H9 (cell line): Measurements from ENCODE around the gene OTX2. TPM values are rescaled to one million over a fixed set of nuclear protein-coding genes. Genes with fewer than 3 reads are reported as not detected.

Source experiments
- DNase-seq: peaks from one replicate; pipeline ENCODE4 v3.0.0-alpha.2; 2017
- H2AFZ ChIP-seq: one replicate; pipeline ENCODE4 v1.6.1; 2013; ENCODE audit warnings: mild to moderate bottlenecking, low read length, control low read depth, moderate library complexity
- H2AK5ac ChIP-seq: 2 replicates; pipeline ENCODE4 v1.6.1; 2013; ENCODE audit warnings: low read length, control low read depth, mixed read lengths; ENCODE audit not compliant: insufficient read length
- H2BK120ac ChIP-seq: one replicate; pipeline ENCODE4 v1.6.1; 2013; ENCODE audit warnings: low read depth, mild to moderate bottlenecking, low read length, control low read depth, inconsistent platforms; ENCODE audit not compliant: poor library complexity, severe bottlenecking
- H2BK12ac ChIP-seq: 2 replicates; pipeline ENCODE4 v1.6.1; 2013; ENCODE audit warnings: low read length, control low read depth, mixed read lengths, low read depth; ENCODE audit not compliant: insufficient read length
- H2BK15ac ChIP-seq: 2 replicates; pipeline ENCODE4 v1.6.1; 2013; ENCODE audit warnings: low read depth, low read length, control low read depth
- H2BK20ac ChIP-seq: one replicate; pipeline ENCODE4 v1.6.1; 2013; ENCODE audit warnings: low read depth, mild to moderate bottlenecking, low read length, control low read depth, inconsistent platforms; ENCODE audit not compliant: poor library complexity, severe bottlenecking
- H2BK5ac ChIP-seq: 2 replicates; pipeline ENCODE4 v1.6.1; 2013; ENCODE audit warnings: low read length, control low read depth, mixed read lengths; ENCODE audit not compliant: insufficient read length
- H3K14ac ChIP-seq: 2 replicates; pipeline ENCODE4 v1.6.1; 2013; ENCODE audit warnings: low read length, control low read depth; ENCODE audit not compliant: insufficient read depth
- H3K18ac ChIP-seq: 2 replicates; pipeline ENCODE4 v1.6.1; 2013; ENCODE audit warnings: low read depth, mild to moderate bottlenecking, mixed read lengths, low read length, control low read depth; ENCODE audit not compliant: insufficient read length
- H3K23ac ChIP-seq: 2 replicates; pipeline ENCODE4 v1.6.1; 2013; ENCODE audit warnings: low read length, control low read depth, mixed read lengths, low read depth; ENCODE audit not compliant: insufficient read length
- H3K23me2 ChIP-seq: 2 replicates; pipeline ENCODE4 v1.6.1; 2013; ENCODE audit warnings: low read depth, mild to moderate bottlenecking, mixed read lengths, low read length, control low read depth; ENCODE audit not compliant: insufficient read length, poor library complexity, severe bottlenecking
- H3K27ac ChIP-seq: 2 replicates; pipeline ENCODE4 v1.5.1; 2013; ENCODE audit warnings: low read length, control low read depth, mixed read lengths, low read depth; ENCODE audit not compliant: insufficient read length
- H3K27me3 ChIP-seq: 2 replicates; pipeline ENCODE4 v1.6.1; 2013; ENCODE audit warnings: low read length, control low read depth, inconsistent platforms; ENCODE audit not compliant: insufficient read depth
- H3K4ac ChIP-seq: 2 replicates; pipeline ENCODE4 v1.6.1; 2013; ENCODE audit warnings: low read depth, mild to moderate bottlenecking, control low read depth, inconsistent platforms, low read length, moderate library complexity
- H3K4me1 ChIP-seq: 2 replicates; pipeline ENCODE4 v1.6.1; 2013; ENCODE audit warnings: low read length, control low read depth, inconsistent platforms; ENCODE audit not compliant: insufficient read depth
- H3K4me2 ChIP-seq: 2 replicates; pipeline ENCODE4 v1.6.1; 2013; ENCODE audit warnings: low read length, control low read depth, mixed read lengths; ENCODE audit not compliant: insufficient read length, insufficient read depth
- H3K56ac ChIP-seq: 2 replicates; pipeline ENCODE4 v1.6.1; 2013; ENCODE audit warnings: low read depth, mild to moderate bottlenecking, mixed read lengths, low read length, control low read depth; ENCODE audit not compliant: insufficient read length
- H3K79me1 ChIP-seq: 2 replicates; pipeline ENCODE4 v1.6.1; 2013; ENCODE audit warnings: low read depth, mild to moderate bottlenecking, moderate library complexity, low read length, control low read depth, inconsistent platforms; ENCODE audit not compliant: insufficient read depth, poor library complexity, severe bottlenecking
- H3K79me2 ChIP-seq: 2 replicates; pipeline ENCODE4 v1.6.1; 2013; ENCODE audit warnings: low read length, control low read depth, inconsistent platforms; ENCODE audit not compliant: insufficient read depth
- H3K9ac ChIP-seq: 2 replicates; pipeline ENCODE4 v1.6.1; 2013; ENCODE audit warnings: low read length, control low read depth, mixed read lengths; ENCODE audit not compliant: insufficient read length; ENCODE audit errors: extremely low read depth
- H3K9me3 ChIP-seq: one replicate; pipeline ENCODE4 v1.6.1; 2013; ENCODE audit warnings: low read depth, low read length, inconsistent platforms; ENCODE audit not compliant: control insufficient read depth
- H3T11ph ChIP-seq: one replicate; pipeline ENCODE4 v1.6.1; 2013; ENCODE audit warnings: mild to moderate bottlenecking, low read length, control low read depth, inconsistent platforms
- H4K20me1 ChIP-seq: one replicate; pipeline ENCODE4 v1.6.1; 2013; ENCODE audit not compliant: control insufficient read depth, insufficient read length, insufficient read depth
- H4K5ac ChIP-seq: 2 replicates; pipeline ENCODE4 v1.6.1; 2013; ENCODE audit warnings: low read depth, mild to moderate bottlenecking, mixed read lengths, low read length, control low read depth; ENCODE audit not compliant: insufficient read length
- H4K8ac ChIP-seq: replicated peaks from 2 replicates; pipeline ENCODE4 v1.6.1; 2013; ENCODE audit warnings: low read length, control low read depth, mixed read lengths, low read depth; ENCODE audit not compliant: insufficient read length
- H4K91ac ChIP-seq: 2 replicates; pipeline ENCODE4 v1.6.1; 2013; ENCODE audit warnings: low read depth, mild to moderate bottlenecking, moderate library complexity, mixed read lengths, low read length, control low read depth; ENCODE audit not compliant: insufficient read length
- H3K27ac Mint-ChIP-seq, 3 experiments: 2 replicates in 2 of 3; 3 replicates in 1 of 3; pipeline ENCODE4 v1.8.0; 2020 to 2021; ENCODE audit warnings: mixed read lengths in 3 of 3, mild to moderate bottlenecking in 1 of 3, moderate library complexity in 1 of 3
- H3K27me3 Mint-ChIP-seq: 2 replicates; pipeline ENCODE4 v1.8.0; 2021; ENCODE audit warnings: low read depth, mild to moderate bottlenecking, moderate library complexity, mixed read lengths
- H3K36me3 Mint-ChIP-seq, 3 experiments: 2 replicates in 2 of 3; 3 replicates in 1 of 3; pipeline ENCODE4 v1.8.0; 2020 to 2021; ENCODE audit warnings: low read depth in 3 of 3, mixed read lengths in 3 of 3; ENCODE audit not compliant: insufficient read depth in 1 of 3
- H3K4me1 Mint-ChIP-seq, 2 experiments: 2 replicates each; pipeline ENCODE4 v1.8.0; 2020; ENCODE audit warnings: mixed read lengths in 2 of 2
- H3K4me3 Mint-ChIP-seq, 2 experiments: 2 replicates in 1 of 2; 3 replicates in 1 of 2; pipeline ENCODE4 v1.8.0; 2020 to 2021; ENCODE audit warnings: mild to moderate bottlenecking in 2 of 2, mixed read lengths in 2 of 2, moderate library complexity in 1 of 2
- H3K9me3 Mint-ChIP-seq, 2 experiments: 2 replicates in 1 of 2; 3 replicates in 1 of 2; pipeline ENCODE4 v1.8.0; 2020; ENCODE audit warnings: mild to moderate bottlenecking in 2 of 2, mixed read lengths in 2 of 2, moderate library complexity in 1 of 2
- WGBS: extraction: QIAGEN DNeasy Blood & Tissue Kit; methylation state at CpG from one replicate; pipeline ENCODE4 v1.1.7; 2013; ENCODE audit warnings: missing lambda C conversion rate, low lambda C conversion rate, mixed read lengths; ENCODE audit not compliant: insufficient read length; ENCODE audit errors: extremely low coverage; 5-methylcytosine and 5-hydroxymethylcytosine counted together
- total RNA-seq: library from RNA; stranded (reverse); gene quantifications from 2 replicates; pipeline ENCODE4 v1.2.1, GENCODE V29; 2021
- TF ChIP-seq, protein P1 (sequence below): fragments of 200-600 bp; sonication (generic); conservative IDR thresholded peaks from 3 replicates; pipeline ENCODE4 v1.8.0; 2021; ENCODE audit warnings: antibody characterized with exemption, mild to moderate bottlenecking

Gene OTX2
- total RNA-seq, 1 experiment from 2014 or later: 193 TPM

DNA sequence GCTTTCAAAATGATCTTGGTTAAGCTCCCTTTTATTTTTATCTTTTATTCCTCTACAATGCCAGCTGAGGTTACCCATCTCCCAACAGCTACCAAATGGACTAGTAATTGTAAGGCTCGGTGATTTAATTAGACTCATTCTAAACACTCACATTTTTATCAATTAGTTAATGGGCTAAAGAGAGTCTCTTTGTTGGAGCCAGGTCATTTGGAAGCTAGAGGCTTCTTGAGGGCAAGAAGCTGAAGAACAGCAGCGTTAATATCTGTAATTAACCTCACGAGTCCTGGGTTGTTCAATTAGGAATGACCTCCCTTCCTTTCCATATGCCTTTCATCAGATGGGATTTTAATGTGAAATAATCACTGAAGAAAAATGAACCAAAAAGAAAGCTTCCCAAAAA is 56.9 kb downstream of the OTX2 start:
- Histone ChIP-seq H2AFZ (no peak overlapping the region), H3K9ac (no peak overlapping the region), H2BK12ac (no peak overlapping the region), H2BK5ac (no peak overlapping the region), H3K4me2 (no peak overlapping the region), H3K14ac (no peak overlapping the region), H3K18ac (no peak overlapping the region), H4K5ac (no peak overlapping the region), H3K4me1 (peaks cover 2% of the 10 kb centered on the region; the same call in 1 of the 2 replicates), H3K79me2 (no peaks in the 10 kb centered on the region), H3K4ac (no peak overlapping the region), H4K20me1 (no peaks in the 10 kb centered on the region), H3K23ac (no peak overlapping the region), H3K27me3 (no peaks in the 10 kb centered on the region), H3K9me3 (no peaks in the 10 kb centered on the region), H3K56ac (no peak overlapping the region), H3T11ph (no peak overlapping the region), H3K23me2 (no peaks in the 10 kb centered on the region), H4K91ac (no peak overlapping the region), H2AK5ac (no peak overlapping the region), H3K27ac (no peak overlapping the region), H2BK15ac (no peak overlapping the region), H2BK120ac (no peak overlapping the region), H3K79me1 (no peaks in the 10 kb centered on the region), H2BK20ac (no peak overlapping the region), H4K8ac (no peak overlapping the region)
- no CpG with 5 or more reads among the region's 3 CpGs for WGBS
- no peak for DNase-seq
- H3K27me3 Mint-ChIP-seq: no peaks in the 10 kb centered on the region; the same call in 1 of the 2 replicates
- H3K4me3 Mint-ChIP-seq: no peak overlapping the region
- H3K36me3 Mint-ChIP-seq: no peaks in the 10 kb centered on the region
- no peak overlapping the region for H3K27ac Mint-ChIP-seq
- TF ChIP-seq, protein P1, sequence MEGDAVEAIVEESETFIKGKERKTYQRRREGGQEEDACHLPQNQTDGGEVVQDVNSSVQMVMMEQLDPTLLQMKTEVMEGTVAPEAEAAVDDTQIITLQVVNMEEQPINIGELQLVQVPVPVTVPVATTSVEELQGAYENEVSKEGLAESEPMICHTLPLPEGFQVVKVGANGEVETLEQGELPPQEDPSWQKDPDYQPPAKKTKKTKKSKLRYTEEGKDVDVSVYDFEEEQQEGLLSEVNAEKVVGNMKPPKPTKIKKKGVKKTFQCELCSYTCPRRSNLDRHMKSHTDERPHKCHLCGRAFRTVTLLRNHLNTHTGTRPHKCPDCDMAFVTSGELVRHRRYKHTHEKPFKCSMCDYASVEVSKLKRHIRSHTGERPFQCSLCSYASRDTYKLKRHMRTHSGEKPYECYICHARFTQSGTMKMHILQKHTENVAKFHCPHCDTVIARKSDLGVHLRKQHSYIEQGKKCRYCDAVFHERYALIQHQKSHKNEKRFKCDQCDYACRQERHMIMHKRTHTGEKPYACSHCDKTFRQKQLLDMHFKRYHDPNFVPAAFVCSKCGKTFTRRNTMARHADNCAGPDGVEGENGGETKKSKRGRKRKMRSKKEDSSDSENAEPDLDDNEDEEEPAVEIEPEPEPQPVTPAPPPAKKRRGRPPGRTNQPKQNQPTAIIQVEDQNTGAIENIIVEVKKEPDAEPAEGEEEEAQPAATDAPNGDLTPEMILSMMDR: no peak
- H3K9me3 Mint-ChIP-seq: no peaks in the 10 kb centered on the region
- peaks cover 29 to 34% of the 10 kb centered on the region in 2 experiments for H3K4me1 Mint-ChIP-seq
